ENCODE results near the gene PTBP2. TPM values are rescaled to one million over a fixed set of nuclear protein-coding genes. Genes with fewer than 3 reads are reported as not detected.

PTBP2 gene
- total RNA-seq, 1 donor from 2014 or later = 170 TPM

- Histone ChIP-seq H3K27me3 (no peaks in the 10 kb centered on the region), H3F3A (ENCODE audit: low read depth) (peaks cover 12% of the 10 kb centered on the region), H3K4me2 (no peak overlapping the region), H2AFZ (replicated peaks) (no peak overlapping the region), H4K20me1 (ENCODE audit: low read depth) (peaks cover 14% of the 10 kb centered on the region), H3K4me1 (no peaks in the 10 kb centered on the region), H3K27ac (no peak overlapping the region), H3K36me3 (peaks cover 18% of the 10 kb centered on the region), H3K9me3 (ENCODE audit: low read depth) (peaks cover 13% of the 10 kb centered on the region), H3K79me2 (ENCODE audit: low read depth) (peaks cover 92% of the 10 kb centered on the region), H3K9ac (no peak overlapping the region), H3K4me3 (no peak overlapping the region)
- TF ChIP-seq CTCF (IDR thresholded peaks at IDR 0.05) (no peak), EZH2phosphoT487 (IDR thresholded peaks at IDR 0.05) (no peak), EZH2 (IDR thresholded peaks at IDR 0.05) (no peak)
- peaks cover 3% of the 10 kb centered on the region for H3K27me3 Mint-ChIP-seq (ENCODE audit: insufficient read depth, low read depth)
- H3K4me1 Mint-ChIP-seq = no peaks in the 10 kb centered on the region
- H3K9me3 Mint-ChIP-seq = peaks cover 49% of the 10 kb centered on the region
- H3K4me3 Mint-ChIP-seq = no peak overlapping the region
- no peak overlapping the region for H3K27ac Mint-ChIP-seq
- no peak for DNase-seq (ENCODE audit: low spot score)
- peaks cover 62% of the 10 kb centered on the region for H3K36me3 Mint-ChIP-seq
Observed at GRCh38 chr1:96764469-96764868, 42.9 kb downstream of the PTBP2 start.

- no peak overlapping the region for H3K4me2 ChIP-seq
- no peak overlapping the region for H3K9ac ChIP-seq
- no peak overlapping the region for H3K27ac Mint-ChIP-seq
- H3K27me3 ChIP-seq = no peaks in the 10 kb centered on the region
- no peak overlapping the region for H3K4me3 ChIP-seq
- peaks cover 44% of the 10 kb centered on the region for H3K36me3 ChIP-seq
- H3K36me3 Mint-ChIP-seq = peaks cover 47% of the 10 kb centered on the region
- H3K27me3 Mint-ChIP-seq (ENCODE audit: insufficient read depth, low read depth) = no peaks in the 10 kb centered on the region
- no peak overlapping the region for H2AFZ ChIP-seq (replicated peaks)
- H3K4me1 ChIP-seq = no peaks in the 10 kb centered on the region
- TF ChIP-seq EZH2phosphoT487 (IDR thresholded peaks at IDR 0.05) (no peak), CTCF (IDR thresholded peaks at IDR 0.05) (no peak), EZH2 (IDR thresholded peaks at IDR 0.05) (no peak)
- peaks cover under 1% of the 10 kb centered on the region for H3K9me3 Mint-ChIP-seq
- H3K4me1 Mint-ChIP-seq = no peaks in the 10 kb centered on the region
- no peak overlapping the region for H3K27ac ChIP-seq
- peaks cover 74% of the 10 kb centered on the region for H3K79me2 ChIP-seq (ENCODE audit: low read depth)
- H3F3A ChIP-seq (ENCODE audit: low read depth) = peaks cover 9% of the 10 kb centered on the region
- H4K20me1 ChIP-seq (ENCODE audit: low read depth) = peaks cover 19% of the 10 kb centered on the region
- no peak for DNase-seq (ENCODE audit: low spot score)
- H3K4me3 Mint-ChIP-seq = no peak overlapping the region
- no peaks in the 10 kb centered on the region for H3K9me3 ChIP-seq (ENCODE audit: low read depth)
Observed at GRCh38 chr1:96771847-96772246, 50.3 kb downstream of the PTBP2 start.

- Histone ChIP-seq H3K4me2 (no peak overlapping the region), H3K27me3 (no peaks in the 10 kb centered on the region), H3F3A (ENCODE audit: low read depth) (peaks cover 9% of the 10 kb centered on the region), H3K9ac (no peak overlapping the region), H3K79me2 (ENCODE audit: low read depth) (peaks cover 74% of the 10 kb centered on the region), H3K36me3 (peaks cover 48% of the 10 kb centered on the region), H2AFZ (replicated peaks) (no peak overlapping the region), H3K4me1 (no peaks in the 10 kb centered on the region), H3K4me3 (no peak overlapping the region), H3K9me3 (ENCODE audit: low read depth) (no peaks in the 10 kb centered on the region), H3K27ac (no peak overlapping the region), H4K20me1 (ENCODE audit: low read depth) (peaks cover 19% of the 10 kb centered on the region)
- no peak for DNase-seq (ENCODE audit: low spot score)
- no peak for TF ChIP-seq EZH2phosphoT487 (IDR thresholded peaks at IDR 0.05)
- no peak for TF ChIP-seq CTCF (IDR thresholded peaks at IDR 0.05)
- TF ChIP-seq EZH2 (IDR thresholded peaks at IDR 0.05) = no peak
- no peaks in the 10 kb centered on the region for H3K4me1 Mint-ChIP-seq
- no peaks in the 10 kb centered on the region for H3K27me3 Mint-ChIP-seq (ENCODE audit: insufficient read depth, low read depth)
- no peak overlapping the region for H3K4me3 Mint-ChIP-seq
- peaks cover 46% of the 10 kb centered on the region for H3K36me3 Mint-ChIP-seq
- H3K9me3 Mint-ChIP-seq = no peaks in the 10 kb centered on the region
- H3K27ac Mint-ChIP-seq = no peak overlapping the region
Observed at GRCh38 chr1:96772349-96772748, 50.8 kb downstream of the PTBP2 start.
